Activated CD4-positive, alpha-beta T cell treated with anti-CD3 and anti-CD28 coated beads for 48 hours (primary cell): ENCODE results near the gene CRCP.
"Not testable (repeated sequence)": the region's sequence is repeated elsewhere in the genome, so short reads cannot be mapped to it uniquely, and the experiment has no call there.

ENCODE experiments used
- DNase-seq: peaks from one replicate; pipeline ENCODE4 v3.0.0-alpha.2; 2020

Gene CRCP

GRCh38 chr7:66110856-66111255, 3.8 kb upstream of the CRCP start:
- peak; percentile 9 for DNase-seq

DNA sequence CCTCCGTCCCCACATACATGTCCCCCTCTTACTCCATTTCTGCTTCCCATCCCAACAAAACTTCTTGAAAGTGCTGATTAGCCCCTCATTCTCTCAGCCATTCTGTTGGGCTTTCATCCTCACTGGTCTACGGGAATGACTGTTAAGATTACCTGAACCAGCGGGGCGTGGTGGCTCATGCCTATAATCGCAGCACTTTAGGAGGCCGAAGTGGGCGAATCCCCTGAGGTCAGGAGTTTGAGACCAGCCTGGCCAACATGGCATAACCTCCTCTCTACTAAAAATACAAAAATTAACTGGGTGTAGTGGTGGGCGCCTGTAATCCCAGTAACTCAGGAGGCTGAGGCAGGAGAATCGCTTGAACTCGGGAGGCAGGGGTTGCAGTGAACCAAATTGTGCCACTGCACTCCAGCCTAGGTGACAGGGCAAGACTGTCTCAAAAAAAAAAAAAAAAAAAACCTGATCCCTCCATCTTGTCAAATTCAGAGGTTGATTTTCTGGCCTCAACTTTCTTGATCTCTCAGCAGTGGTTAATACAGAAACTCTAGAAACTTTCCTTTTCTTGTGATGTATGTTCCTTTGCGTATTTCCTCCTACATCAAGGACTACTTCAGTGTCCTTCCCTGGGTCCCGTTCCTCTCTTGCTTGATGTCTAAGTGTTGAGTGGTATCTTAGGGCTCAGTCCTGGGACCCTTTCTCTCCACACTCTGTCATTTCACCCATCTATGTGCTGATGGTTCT, 2.2 kb downstream of the CRCP start:
- not testable (repeated sequence) for DNase-seq

- DNase-seq: no peak
These were observed 4.0 kb downstream of the CRCP start for GRCh38 chr7:66118603-66119002.

GRCh38 chr7:66119245-66119850, 4.7 kb downstream of the CRCP start:
- DNase-seq: no peak

GRCh38 chr7:66123175-66123528, 8.5 kb downstream of the CRCP start:
- DNase-seq: no peak

GRCh38 chr7:66124569-66124861, 9.9 kb downstream of the CRCP start:
- not testable (repeated sequence) for DNase-seq

DNA sequence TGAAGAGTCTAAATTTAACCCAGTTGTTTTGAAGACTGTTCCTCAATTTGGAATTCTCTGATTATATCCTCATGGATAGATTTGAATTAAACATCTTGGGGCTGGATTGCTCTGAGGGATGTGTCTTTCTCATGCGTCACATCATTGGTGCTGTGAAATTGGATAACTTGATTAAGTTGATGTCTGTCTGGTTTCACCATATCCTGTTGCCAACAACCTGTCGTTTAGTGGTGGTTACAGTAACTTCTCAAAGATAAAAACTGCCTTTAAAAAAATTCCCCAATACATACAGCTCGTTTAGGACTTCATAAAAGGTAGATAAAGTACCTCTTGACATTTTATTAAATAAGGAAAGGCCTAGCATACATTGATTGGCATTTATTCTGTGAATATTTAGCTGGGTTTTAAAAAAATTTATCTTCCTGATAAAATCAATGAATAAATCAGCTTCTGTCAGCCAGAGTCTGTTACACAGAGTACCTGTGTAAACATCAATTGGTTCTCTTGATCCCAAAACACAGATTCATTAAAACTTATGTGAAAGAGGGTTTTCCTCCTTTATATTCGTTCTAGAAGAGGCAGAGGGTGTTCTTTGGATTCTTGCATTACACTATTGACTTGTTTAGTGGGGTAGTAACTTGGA, 10.5 kb downstream of the CRCP start:
- no peak for DNase-seq

DNA sequence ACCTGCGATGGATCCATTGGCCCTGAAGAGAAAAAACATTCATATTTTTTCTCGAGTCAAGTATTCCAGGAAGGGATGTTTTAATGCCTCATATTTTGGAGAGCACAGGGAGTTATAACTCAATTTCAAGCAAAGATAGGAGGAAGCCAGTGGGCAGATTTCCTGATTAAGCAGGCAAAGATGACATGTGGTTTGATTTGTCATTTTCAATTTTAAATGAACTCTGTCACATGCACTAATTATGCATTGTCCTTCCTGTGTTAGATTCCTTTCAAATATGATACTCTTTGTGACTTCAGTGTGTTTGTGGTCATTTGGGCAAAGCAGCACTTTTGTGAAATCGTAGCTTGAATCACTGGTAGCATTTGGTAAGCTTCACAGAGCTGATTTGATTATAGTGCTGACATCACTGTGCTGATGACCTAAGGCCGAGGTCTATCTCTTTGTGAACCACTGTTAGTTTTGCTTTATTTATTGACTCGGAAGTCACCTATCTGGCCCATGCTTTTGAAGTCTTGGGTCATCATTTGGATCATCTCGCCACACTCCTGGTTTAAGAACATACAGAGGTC, 11.2 kb downstream of the CRCP start:
- DNase-seq: not testable (repeated sequence)

DNA sequence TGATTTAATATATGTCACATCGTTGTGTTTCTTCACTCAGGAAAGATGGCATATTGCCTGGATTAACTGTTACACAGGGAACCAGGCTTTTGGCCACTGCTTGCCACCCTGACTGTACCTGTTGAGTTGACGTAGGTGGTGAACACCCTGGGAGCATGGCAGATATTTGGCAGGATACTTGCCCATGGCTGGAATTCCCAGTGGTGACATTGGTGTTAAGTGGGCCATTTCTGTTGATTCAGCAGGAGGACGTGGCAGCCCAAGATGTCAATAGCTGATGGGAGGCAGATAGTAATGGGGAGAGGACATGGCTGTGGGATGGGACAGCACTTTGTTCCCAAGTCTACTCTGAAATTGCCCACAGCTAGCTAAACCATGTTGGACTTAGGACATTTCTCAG, 12.5 kb downstream of the CRCP start:
- not testable (repeated sequence) for DNase-seq

- no peak for DNase-seq
These were observed 24.5 kb downstream of the CRCP start for GRCh38 chr7:66138994-66139752.

DNA sequence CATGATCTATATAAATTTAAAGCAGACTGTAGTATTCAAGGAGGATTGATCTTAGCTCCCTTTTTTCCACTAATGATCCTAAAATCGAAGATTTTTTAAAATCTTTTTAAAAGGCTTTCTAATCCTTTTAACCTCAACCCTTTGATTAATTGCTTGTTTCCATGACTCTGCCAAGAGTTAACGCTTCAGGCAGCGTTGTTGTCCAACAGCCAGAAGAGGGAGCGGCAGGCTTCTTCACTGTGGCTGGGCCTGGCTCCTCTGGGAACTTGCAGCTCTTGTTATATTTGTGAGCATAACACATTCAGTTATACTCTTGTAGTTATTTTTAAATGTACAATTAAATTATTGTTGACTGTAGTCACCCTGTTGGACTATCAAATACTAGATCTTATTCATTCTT, 26.3 kb downstream of the CRCP start:
- no peak for DNase-seq

- DNase-seq: no peak
These were observed 27.7 kb downstream of the CRCP start for GRCh38 chr7:66142334-66142733.

DNA sequence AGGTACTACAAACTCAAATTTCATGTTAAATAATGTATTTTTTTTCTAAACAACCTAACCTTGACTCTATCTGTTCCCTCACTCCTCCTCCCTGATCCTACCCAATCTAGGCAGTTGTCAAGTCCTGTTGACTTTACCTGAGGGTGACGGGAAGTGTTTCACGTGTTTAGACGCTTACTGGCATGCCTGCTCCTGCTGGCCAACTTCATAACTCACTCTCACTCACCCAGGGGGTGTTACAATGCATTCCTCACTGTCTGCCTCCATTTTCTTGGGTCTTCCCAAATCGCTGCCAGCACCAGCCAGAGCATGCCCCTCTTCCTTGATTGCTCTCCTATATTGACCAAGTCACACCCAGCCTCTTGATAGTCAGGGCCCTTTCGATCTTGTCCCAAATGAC, 28.3 kb downstream of the CRCP start:
- DNase-seq: no peak

GRCh38 chr7:66143876-66144332, 29.3 kb downstream of the CRCP start:
- no peak for DNase-seq

DNA sequence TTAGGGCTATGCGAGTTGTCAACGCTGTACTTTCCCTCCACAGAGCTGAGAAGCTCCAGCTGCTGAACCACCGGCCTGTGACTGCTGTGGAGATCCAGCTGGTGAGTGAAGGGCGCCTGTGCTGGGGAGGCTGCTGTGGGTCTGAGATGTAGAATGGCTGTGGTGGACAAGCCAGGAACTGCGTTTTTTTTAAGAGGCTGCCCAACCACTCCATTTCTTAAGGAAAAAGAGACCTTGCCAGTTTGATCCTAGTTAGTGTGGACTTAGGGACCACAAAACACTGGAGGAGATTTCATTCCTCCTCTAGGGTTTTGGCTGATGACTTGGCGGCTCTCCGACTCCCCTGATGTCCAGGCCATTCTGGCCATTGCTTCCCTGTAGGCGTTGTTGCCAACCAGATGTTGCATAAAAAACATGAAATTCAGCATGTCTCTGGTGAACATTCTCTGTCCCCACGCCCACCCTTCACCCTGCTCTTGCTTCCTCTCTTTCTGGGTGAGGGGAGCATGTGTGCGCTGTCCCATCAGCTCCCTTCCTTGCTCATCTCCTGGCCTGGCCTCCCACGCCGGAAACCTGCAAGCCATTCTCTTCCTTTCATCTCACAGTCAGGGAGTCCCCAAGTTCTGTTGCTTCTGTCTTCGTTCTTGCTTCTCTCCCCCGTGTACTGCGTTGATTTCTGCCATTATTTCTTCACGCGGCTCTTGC, 30.9 kb downstream of the CRCP start:
- no peak for DNase-seq

DNA sequence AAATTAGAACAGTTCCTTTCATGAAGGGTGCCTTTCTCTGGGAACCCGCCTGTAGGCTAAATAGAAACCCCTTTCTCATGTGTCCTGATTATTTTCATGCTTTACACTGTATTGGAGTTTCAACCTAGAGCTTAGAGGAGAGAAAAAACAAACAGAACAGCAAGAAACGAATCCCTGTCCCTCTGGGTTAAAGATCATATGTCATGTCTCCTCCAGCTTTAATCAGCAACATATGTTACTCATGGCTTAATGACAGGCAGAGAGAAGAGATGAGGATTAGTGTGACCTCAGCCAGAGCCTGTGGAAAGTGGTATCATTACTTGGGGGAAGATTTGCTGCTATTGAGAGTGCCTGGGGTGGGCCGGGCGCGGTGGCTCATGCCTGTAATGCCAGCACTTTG, 32.1 kb downstream of the CRCP start:
- DNase-seq: no peak

DNA sequence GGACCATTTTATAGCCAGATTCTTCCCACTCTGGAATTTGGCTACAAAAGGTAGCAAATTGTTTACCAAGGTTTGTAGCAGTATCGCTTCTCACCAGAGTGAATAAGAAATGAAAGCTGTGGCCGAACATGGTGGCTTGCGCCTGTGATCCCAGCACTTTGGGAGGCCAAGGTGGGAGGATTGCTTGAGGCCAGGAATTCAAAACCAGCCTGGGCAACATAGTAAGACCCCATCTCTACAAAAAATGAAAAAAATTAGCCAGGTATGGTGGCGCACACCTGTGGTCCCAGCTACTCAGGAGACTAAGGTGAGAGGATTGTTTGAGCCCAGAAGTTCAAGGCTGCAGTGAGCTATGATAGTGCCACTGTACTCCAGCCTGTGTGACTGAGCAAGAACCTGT, 33.0 kb downstream of the CRCP start:
- not testable (repeated sequence) for DNase-seq

GRCh38 chr7:66150471-66150870, 35.8 kb downstream of the CRCP start:
- DNase-seq: no peak

DNA sequence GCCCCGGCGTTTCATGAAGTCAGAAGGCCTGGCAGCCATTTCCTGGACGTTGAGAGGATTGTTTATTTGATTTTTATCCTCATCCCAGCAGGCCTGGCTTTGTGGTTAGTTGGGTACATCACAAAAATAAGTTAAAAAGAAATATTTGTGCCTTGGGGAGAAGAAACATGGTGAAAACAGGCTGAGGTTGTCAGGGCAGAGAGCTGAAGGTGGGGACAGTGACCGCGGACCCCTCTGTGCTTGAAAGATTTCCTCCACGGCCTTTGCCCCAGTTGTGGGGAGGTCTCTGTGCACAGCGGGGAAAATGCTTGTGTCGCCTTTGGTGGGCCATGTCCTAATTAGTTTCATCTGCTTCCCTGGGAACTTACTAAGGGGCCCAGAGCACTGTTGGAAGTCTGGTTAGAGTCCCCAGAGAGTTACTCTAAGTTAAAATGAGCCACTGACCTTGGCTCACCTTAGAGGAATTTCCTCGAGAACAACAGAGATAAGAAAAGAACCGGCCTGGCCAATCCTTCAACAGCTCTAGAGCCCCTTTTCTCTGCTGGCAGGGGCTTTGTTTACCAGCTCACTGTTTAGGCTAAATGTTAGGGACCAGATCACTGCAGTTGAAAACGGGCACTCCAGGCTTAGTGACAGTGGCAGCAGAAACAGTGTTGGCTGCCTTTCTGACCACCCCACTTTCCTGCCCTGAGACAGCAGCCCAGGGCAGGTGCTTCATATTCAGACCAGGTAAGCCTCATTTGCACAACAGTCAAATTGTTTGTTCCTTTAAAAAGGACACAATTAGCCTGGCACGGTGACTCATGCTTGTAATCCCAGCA, 37.9 kb downstream of the CRCP start:
- no peak for DNase-seq

GRCh38 chr7:66153691-66154090, 39.0 kb downstream of the CRCP start:
- DNase-seq: no peak

DNA sequence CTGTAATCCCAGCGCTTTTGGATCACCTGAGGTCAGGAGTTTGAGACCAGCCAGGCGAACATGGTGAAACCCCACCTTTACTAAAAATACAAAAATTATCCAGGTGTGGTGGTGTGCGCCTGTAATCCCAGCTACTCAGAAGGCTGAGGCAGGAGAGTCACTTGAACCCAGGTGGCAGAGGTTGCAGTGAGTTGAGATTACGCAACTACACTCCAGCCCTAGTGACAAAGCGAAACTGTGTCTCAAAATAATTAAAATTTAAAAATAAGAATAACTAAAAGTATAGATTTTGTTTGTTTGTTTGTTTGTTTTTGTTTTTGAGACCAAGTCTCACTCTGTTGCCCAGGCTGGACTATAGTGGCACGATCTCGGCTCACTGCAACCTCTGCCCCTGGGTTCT, 41.4 kb downstream of the CRCP start:
- DNase-seq: not testable (repeated sequence)

DNA sequence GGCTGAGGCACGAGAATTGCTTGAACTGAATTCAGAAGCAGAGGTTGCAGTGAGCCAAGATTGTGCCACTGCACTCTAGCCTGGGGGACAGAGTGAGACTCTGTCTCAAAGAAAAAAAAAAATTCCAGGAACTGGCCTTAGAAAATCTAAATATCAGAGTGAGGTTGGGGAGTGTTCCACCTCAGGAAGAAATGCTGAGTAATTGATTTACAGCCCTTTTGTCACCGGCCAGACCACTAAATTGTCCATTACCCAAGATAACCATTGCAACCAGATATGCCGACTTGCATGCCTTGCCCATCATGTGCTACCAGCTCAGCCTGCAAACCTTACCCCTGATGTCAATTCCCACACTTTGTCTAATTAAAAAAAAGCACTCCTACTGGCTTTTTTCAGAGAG, 42.4 kb downstream of the CRCP start:
- DNase-seq: no peak
